SH-SY5Y (cell line): ENCODE results near the gene FXYD3.

Experiments
- GATA2 ChIP-seq: IDR thresholded peaks from 2 replicates; pipeline ENCODE4 v1.6.1; 2011; ENCODE audit warnings: mild to moderate bottlenecking, low read depth, low read length
- GATA3 ChIP-seq: IDR thresholded peaks from 2 replicates; pipeline ENCODE4 v1.6.1; 2011; ENCODE audit warnings: low read depth, mild to moderate bottlenecking, low read length, moderate library complexity

- TF ChIP-seq GATA2, result no peak
- no peak for TF ChIP-seq GATA3
Measured at GRCh38 chr19:35118268-35119020, 2.8 kb downstream of the FXYD3 start.
